ENCODE measurements around the gene ANTXR1. TPM values are rescaled to one million over a fixed set of nuclear protein-coding genes. Genes with fewer than 3 reads are reported as not detected.
"Not testable (repeated sequence)": the region's sequence is repeated elsewhere in the genome, so short reads cannot be mapped to it uniquely, and the experiment has no call there.

The ANTXR1 gene
- total RNA-seq, 1 experiment from 2014 or later, result 48.3 TPM

- Histone ChIP-seq H3K4me2 (no peak overlapping the region), H3K4me3 (no peak overlapping the region), H3K27ac (no peak overlapping the region), H3F3A (ENCODE audit: insufficient read depth, low read depth) (no peaks in the 10 kb centered on the region), H2AFZ (no peak overlapping the region), H3K9me2 (ENCODE audit: insufficient read depth) (no peaks in the 10 kb centered on the region), H3K9me3 (ENCODE audit: insufficient read depth, low read depth) (no peaks in the 10 kb centered on the region), H3K36me3 (ENCODE audit: low read depth) (no peaks in the 10 kb centered on the region), H3K79me2 (ENCODE audit: low read depth) (no peaks in the 10 kb centered on the region), H3K4me1 (replicated peaks; ENCODE audit: insufficient read depth) (peaks cover 8% of the 10 kb centered on the region; the same call in 1 of the 2 replicates), H4K20me1 (ENCODE audit: insufficient read depth) (no peaks in the 10 kb centered on the region), H3K27me3 (ENCODE audit: insufficient read depth, low read depth) (no peaks in the 10 kb centered on the region)
- CTCF ChIA-PET, result interaction anchor here (0.6 kb wide), 1 partner anchor 158 kb away, joined by 9 read pairs; the partner anchor contains the start of gene ANTXR1
- DNase-seq, result no peak
- BruUV-seq (replicated peaks), result no TSS peak
- TF ChIP-seq CTCF (conservative IDR thresholded peaks at IDR 0.05) (no peak), EZH2 (IDR thresholded peaks at IDR 0.05; ENCODE audit: low read depth) (no peak)
- POLR2A ChIA-PET (ENCODE audit: unreplicated experiment), result interaction anchor here (0.7 kb wide), 1 partner anchor 12 kb away, joined by 4 read pairs; no protein-coding TSS in a partner anchor
- intact Hi-C loops (cut with micrococcal nuclease; ENCODE audit: unreplicated experiment), result no loop called here
These were observed 158.3 kb downstream of the ANTXR1 start for GRCh38 chr2:69171116-69171896.

- no peak overlapping the region for H2AFZ ChIP-seq
- H3K27me3 ChIP-seq (ENCODE audit: insufficient read depth, low read depth), result no peaks in the 10 kb centered on the region
- ChIA-PET CTCF (interaction anchor here (0.6 kb wide), 1 partner anchor 159 kb away, joined by 9 read pairs; the partner anchor contains the start of gene ANTXR1), POLR2A (ENCODE audit: unreplicated experiment) (interaction anchor here (0.7 to 0.8 kb wide), 2 partner anchors 13 to 89 kb away, joined by 4 to 5 read pairs; no protein-coding TSS in a partner anchor)
- H3K79me2 ChIP-seq (ENCODE audit: low read depth), result no peaks in the 10 kb centered on the region
- no peak overlapping the region for H3K27ac ChIP-seq
- H3K4me1 ChIP-seq (replicated peaks; ENCODE audit: insufficient read depth), result peaks cover 10% of the 10 kb centered on the region; the same call in 1 of the 2 replicates
- TF ChIP-seq EZH2 (IDR thresholded peaks at IDR 0.05; ENCODE audit: low read depth), result no peak
- H4K20me1 ChIP-seq (ENCODE audit: insufficient read depth), result no peaks in the 10 kb centered on the region
- no peak overlapping the region for H3K4me3 ChIP-seq
- no peaks in the 10 kb centered on the region for H3F3A ChIP-seq (ENCODE audit: insufficient read depth, low read depth)
- BruUV-seq (replicated peaks), result no TSS peak
- no peak for DNase-seq
- H3K9me3 ChIP-seq (ENCODE audit: insufficient read depth, low read depth), result no peaks in the 10 kb centered on the region
- intact Hi-C loops (cut with micrococcal nuclease; ENCODE audit: unreplicated experiment), result no loop called here
- H3K9me2 ChIP-seq (ENCODE audit: insufficient read depth), result no peaks in the 10 kb centered on the region
- no peaks in the 10 kb centered on the region for H3K36me3 ChIP-seq (ENCODE audit: low read depth)
- H3K4me2 ChIP-seq, result no peak overlapping the region
These were observed 159.0 kb downstream of the ANTXR1 start for GRCh38 chr2:69171897-69172525.

- peaks cover 22% of the 10 kb centered on the region for H3K4me1 ChIP-seq (replicated peaks; ENCODE audit: insufficient read depth)
- no peaks in the 10 kb centered on the region for H3K9me2 ChIP-seq (ENCODE audit: insufficient read depth)
- TF ChIP-seq CTCF (conservative IDR thresholded peaks at IDR 0.05) (no peak), EZH2 (IDR thresholded peaks at IDR 0.05; ENCODE audit: low read depth) (no peak)
- H4K20me1 ChIP-seq (ENCODE audit: insufficient read depth), result no peaks in the 10 kb centered on the region
- ChIA-PET POLR2A (ENCODE audit: unreplicated experiment) (no interaction called here), CTCF (no interaction called here)
- H3K9me3 ChIP-seq (ENCODE audit: insufficient read depth, low read depth), result no peaks in the 10 kb centered on the region
- no peak for DNase-seq
- BruUV-seq (replicated peaks), result no TSS peak
- H2AFZ ChIP-seq, result no peak overlapping the region
- no peak overlapping the region for H3K4me2 ChIP-seq
- no peak overlapping the region for H3K4me3 ChIP-seq
- no peak overlapping the region for H3K27ac ChIP-seq
- no peaks in the 10 kb centered on the region for H3K36me3 ChIP-seq (ENCODE audit: low read depth)
- intact Hi-C loops (cut with micrococcal nuclease; ENCODE audit: unreplicated experiment), result no loop called here
- H3K27me3 ChIP-seq (ENCODE audit: insufficient read depth, low read depth), result no peaks in the 10 kb centered on the region
- H3K79me2 ChIP-seq (ENCODE audit: low read depth), result no peaks in the 10 kb centered on the region
- peaks cover 8% of the 10 kb centered on the region; the same call in 1 of the 2 replicates for H3F3A ChIP-seq (ENCODE audit: insufficient read depth, low read depth)
These were observed 160.7 kb downstream of the ANTXR1 start for GRCh38 chr2:69173706-69174105.

- CTCF ChIA-PET; H3K36me3 ChIP-seq (ENCODE audit: low read depth); H3K27ac ChIP-seq; intact Hi-C loops (cut with micrococcal nuclease; ENCODE audit: unreplicated experiment); H4K20me1 ChIP-seq (ENCODE audit: insufficient read depth); H3K27me3 ChIP-seq (ENCODE audit: insufficient read depth, low read depth); H3K4me2 ChIP-seq; DNase-seq; BruUV-seq (replicated peaks); H3K79me2 ChIP-seq (ENCODE audit: low read depth); H3K4me3 ChIP-seq; H2AFZ ChIP-seq; POLR2A ChIA-PET (ENCODE audit: unreplicated experiment); H3K9me2 ChIP-seq (ENCODE audit: insufficient read depth); H3K9me3 ChIP-seq (ENCODE audit: insufficient read depth, low read depth); H3F3A ChIP-seq (ENCODE audit: insufficient read depth, low read depth): not testable (repeated sequence)
- H3K4me1 ChIP-seq (replicated peaks; ENCODE audit: insufficient read depth), result peaks cover 22% of the 10 kb centered on the region
These were observed 161.2 kb downstream of the ANTXR1 start for GRCh38 chr2:69174211-69174610.
